Vagina (tissue), 2 donors: Measurements from ENCODE around the gene CHN1.

Experiments
- CTCF ChIP-seq, 3 experiments: fragments of 450-650 bp in 2 of 3; fragments of 200-600 bp in 1 of 3; sonication (generic) in 1 of 3; IDR thresholded peaks; one replicate each; pipeline ENCODE4 v1.5.1; 2017 to 2019; ENCODE audit warnings: antibody characterized with exemption in 3 of 3, mild to moderate bottlenecking in 2 of 3, moderate library complexity in 2 of 3
- POLR2A ChIP-seq, 2 donors: fragments of 450-650 bp; IDR thresholded peaks; one replicate each; pipeline ENCODE4 v1.6.1; 2017; ENCODE audit warnings: antibody characterized with exemption in 2 of 2, mild to moderate bottlenecking in 2 of 2, moderate library complexity in 2 of 2
- POLR2AphosphoS5 ChIP-seq, 2 donors: sonication (generic); formaldehyde crosslinking; IDR thresholded peaks; one replicate each; pipeline ENCODE4 v1.9.0; 2017; ENCODE audit warnings: antibody characterized with exemption in 2 of 2, mild to moderate bottlenecking in 2 of 2, low read depth in 1 of 2; ENCODE audit not compliant: insufficient read depth in 1 of 2

- TF ChIP-seq CTCF (IDR thresholded peaks at IDR 0.05), result no peak
- no peak for TF ChIP-seq POLR2AphosphoS5 (IDR thresholded peaks at IDR 0.05; ENCODE audit: insufficient read depth in 1 of 2, low read depth in 1 of 2)
- no peak for TF ChIP-seq POLR2A (IDR thresholded peaks at IDR 0.05)
These were observed 20.8 kb upstream of the CHN1 start for GRCh38 chr2:175025946-175026345.
